Mesendoderm (in vitro differentiated cells): ENCODE data around the gene OGDH.

Experiments
- DNase-seq: peaks from one replicate; pipeline ENCODE4 v3.0.0; 2013
- H2AK5ac ChIP-seq: 2 replicates; pipeline ENCODE4 v1.6.1; 2013; ENCODE audit warnings: low read length, inconsistent platforms
- H2BK120ac ChIP-seq: 2 replicates; pipeline ENCODE4 v1.6.1; 2013; ENCODE audit warnings: low read depth, mild to moderate bottlenecking, low read length, moderate library complexity, mixed read lengths
- H2BK15ac ChIP-seq: replicated peaks from 2 replicates; pipeline ENCODE4 v1.6.1; 2013; ENCODE audit warnings: low read depth, mild to moderate bottlenecking, moderate library complexity
- H2BK5ac ChIP-seq: 2 replicates; pipeline ENCODE4 v1.6.1; 2013; ENCODE audit warnings: low read length, inconsistent platforms
- H3K18ac ChIP-seq: 2 replicates; pipeline ENCODE4 v1.6.1; 2013; ENCODE audit warnings: mild to moderate bottlenecking, low read length, mixed read lengths
- H3K23ac ChIP-seq: one replicate; pipeline ENCODE4 v1.6.1; 2013; ENCODE audit warnings: low read length
- H3K27ac ChIP-seq: 2 replicates; pipeline ENCODE4 v1.5.1; 2013; ENCODE audit warnings: low read depth, mild to moderate bottlenecking, inconsistent platforms, low read length, moderate library complexity
- H3K27me3 ChIP-seq: 2 replicates; pipeline ENCODE4 v1.6.1; 2013; ENCODE audit warnings: low read length, control low read depth, mild to moderate bottlenecking, inconsistent platforms; ENCODE audit not compliant: insufficient read depth, poor library complexity
- H3K36me3 ChIP-seq: 2 replicates; pipeline ENCODE4 v1.6.1; 2013; ENCODE audit warnings: low read length, inconsistent platforms; ENCODE audit not compliant: control insufficient read depth, insufficient read depth
- H3K4ac ChIP-seq: one replicate; pipeline ENCODE4 v1.6.1; 2013; ENCODE audit warnings: low read depth, mild to moderate bottlenecking, low read length, moderate library complexity
- H3K4me1 ChIP-seq: 2 replicates; pipeline ENCODE4 v1.6.1; 2013; ENCODE audit warnings: low read depth, low read length, inconsistent platforms; ENCODE audit not compliant: control insufficient read depth
- H3K4me2 ChIP-seq: 2 replicates; pipeline ENCODE4 v1.6.1; 2013; ENCODE audit warnings: low read length
- H3K4me3 ChIP-seq: 2 replicates; pipeline ENCODE4 v1.5.1; 2013; ENCODE audit warnings: mild to moderate bottlenecking, low read length
- H3K56ac ChIP-seq: one replicate; pipeline ENCODE4 v1.6.1; 2013; ENCODE audit warnings: low read length
- H3K79me1 ChIP-seq: 2 replicates; pipeline ENCODE4 v1.6.1; 2013; ENCODE audit warnings: low read length, inconsistent platforms
- H3K79me2 ChIP-seq: 2 replicates; pipeline ENCODE4 v1.6.1; 2013; ENCODE audit warnings: mild to moderate bottlenecking, low read length; ENCODE audit not compliant: control insufficient read depth, insufficient read depth
- H3K9ac ChIP-seq: 2 replicates; pipeline ENCODE4 v1.6.1; 2013; ENCODE audit warnings: low read length, inconsistent platforms
- H4K5ac ChIP-seq: one replicate; pipeline ENCODE4 v1.6.1; 2013; ENCODE audit warnings: low read length
- H4K8ac ChIP-seq: one replicate; pipeline ENCODE4 v1.6.1; 2013; ENCODE audit warnings: low read depth, mild to moderate bottlenecking, control low read depth, low read length, moderate library complexity
- WGBS: extraction: QIAGEN DNeasy Blood & Tissue Kit; methylation state at CpG from one replicate; pipeline ENCODE4 v1.1.7; 2013; ENCODE audit warnings: low lambda C conversion rate, missing lambda C conversion rate; ENCODE audit not compliant: insufficient coverage; ENCODE audit errors: extremely low coverage; 5-methylcytosine and 5-hydroxymethylcytosine counted together

Gene OGDH

DNA sequence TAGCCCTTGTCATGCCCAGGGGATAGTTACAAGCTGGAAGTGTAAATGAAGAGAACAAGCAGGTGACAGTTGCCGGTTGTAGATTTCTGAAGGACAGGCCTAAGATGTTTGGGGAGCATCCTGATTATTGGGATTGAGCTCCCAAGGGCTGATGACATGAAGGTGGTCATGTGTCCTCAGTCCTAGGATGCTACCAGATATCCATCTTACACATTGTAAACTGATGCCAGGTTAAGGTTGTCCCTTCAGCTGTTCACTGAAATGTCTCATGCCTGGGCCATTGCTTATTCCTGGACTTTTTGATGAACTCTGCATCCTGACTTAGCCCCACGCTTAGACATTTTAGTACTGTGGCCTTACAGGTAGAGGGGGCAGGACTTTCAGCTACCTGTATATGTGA, 143.6 kb downstream of the OGDH start:
- Histone ChIP-seq H3K4ac (no peak overlapping the region), H3K27me3 (no peaks in the 10 kb centered on the region), H4K5ac (no peak overlapping the region), H3K4me2 (peak overlapping the region; percentile 89), H2BK15ac (no peak overlapping the region), H3K4me1 (no peaks in the 10 kb centered on the region), H2BK5ac (no peak overlapping the region), H3K9ac (peak overlapping the region; percentile 64), H3K18ac (no peak overlapping the region), H3K27ac (no peak overlapping the region), H3K36me3 (no peaks in the 10 kb centered on the region), H2BK120ac (no peak overlapping the region), H2AK5ac (no peak overlapping the region), H3K4me3 (no peak overlapping the region), H4K8ac (no peak overlapping the region), H3K56ac (no peak overlapping the region), H3K79me1 (peaks cover 21% of the 10 kb centered on the region), H3K79me2 (peaks cover 16% of the 10 kb centered on the region), H3K23ac (peak overlapping the region; percentile 66)
- DNase-seq, result no peak
- no CpG with 5 or more reads among the region's 2 CpGs for WGBS

DNA sequence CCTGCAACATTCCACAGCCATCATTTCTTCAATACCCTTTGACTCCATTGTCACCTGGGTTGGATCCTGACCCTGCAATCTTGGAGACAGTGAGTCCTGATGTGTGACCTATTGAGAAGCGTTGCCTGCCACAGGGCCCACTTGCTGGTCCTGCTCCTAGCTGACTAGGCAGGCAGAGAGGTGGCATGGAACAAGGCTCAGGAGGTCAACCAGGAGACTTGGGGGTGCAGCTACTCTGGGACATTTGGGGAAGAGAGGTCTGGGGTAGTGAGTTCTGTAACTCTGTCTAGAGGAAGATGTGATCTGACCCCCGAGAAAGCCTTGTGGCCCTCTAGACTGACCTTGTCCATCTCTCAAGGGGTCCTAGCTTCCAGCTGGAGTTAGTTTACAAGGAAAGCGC, 144.0 kb downstream of the OGDH start:
- H3K27me3 ChIP-seq, result no peaks in the 10 kb centered on the region
- WGBS, result no CpG with 5 or more reads among the region's 3 CpGs
- no peaks in the 10 kb centered on the region for H3K4me1 ChIP-seq
- no peak overlapping the region for H3K27ac ChIP-seq
- no peak overlapping the region for H2BK5ac ChIP-seq
- H3K23ac ChIP-seq, result peak overlapping the region; percentile 15
- H3K4me3 ChIP-seq, result no peak overlapping the region
- no peak overlapping the region for H3K4ac ChIP-seq
- H2BK15ac ChIP-seq, result no peak overlapping the region
- H4K8ac ChIP-seq, result no peak overlapping the region
- no peak overlapping the region for H3K56ac ChIP-seq
- H3K36me3 ChIP-seq, result no peaks in the 10 kb centered on the region
- H2AK5ac ChIP-seq, result no peak overlapping the region
- DNase-seq, result no peak
- H3K18ac ChIP-seq, result no peak overlapping the region
- H2BK120ac ChIP-seq, result no peak overlapping the region
- H4K5ac ChIP-seq, result no peak overlapping the region
- peaks cover 16% of the 10 kb centered on the region for H3K79me2 ChIP-seq
- no peak overlapping the region for H3K9ac ChIP-seq
- H3K4me2 ChIP-seq, result no peak overlapping the region
- H3K79me1 ChIP-seq, result peaks cover 21% of the 10 kb centered on the region

DNA sequence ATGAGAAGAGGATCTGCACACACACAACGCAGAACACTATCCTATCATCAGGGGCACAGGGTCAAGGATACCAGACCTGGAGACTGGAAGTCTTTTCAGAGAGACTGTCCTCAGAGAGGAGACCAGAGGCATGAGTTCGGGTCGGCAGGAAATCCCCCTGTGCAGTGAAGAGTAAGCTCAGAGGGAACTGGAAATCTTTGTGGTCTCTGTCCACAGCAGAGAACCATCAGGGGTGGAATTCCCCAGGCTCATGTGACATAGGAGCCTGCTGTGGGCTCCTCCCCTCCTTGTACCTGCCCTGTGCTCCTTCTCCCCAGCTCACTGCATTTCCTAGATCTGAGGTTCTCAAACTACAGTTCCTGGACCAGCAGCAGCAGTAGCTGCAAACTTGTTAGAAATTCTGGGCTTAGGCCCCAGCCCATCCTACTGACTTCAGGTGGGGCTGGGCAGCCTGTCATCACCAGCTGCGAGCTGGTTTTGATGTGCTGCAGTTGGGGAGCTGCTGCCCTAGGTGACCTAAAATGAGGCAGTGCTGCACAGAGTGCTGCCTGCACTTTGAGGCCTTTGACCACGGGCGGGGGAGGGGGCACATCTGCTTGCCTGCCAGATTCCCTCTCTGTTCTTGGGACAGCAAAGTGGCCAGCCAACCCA, 144.6 kb downstream of the OGDH start:
- Histone ChIP-seq H4K5ac (no peak overlapping the region), H3K27me3 (no peaks in the 10 kb centered on the region), H3K4ac (no peak overlapping the region), H3K9ac (no peak overlapping the region), H4K8ac (no peak overlapping the region), H2BK120ac (no peak overlapping the region), H3K4me1 (no peaks in the 10 kb centered on the region), H2BK15ac (no peak overlapping the region), H3K4me3 (no peak overlapping the region), H2AK5ac (no peak overlapping the region), H3K79me2 (peaks cover 16% of the 10 kb centered on the region), H3K79me1 (peaks cover 21% of the 10 kb centered on the region), H3K27ac (no peak overlapping the region), H3K23ac (no peak overlapping the region), H2BK5ac (no peak overlapping the region), H3K18ac (no peak overlapping the region), H3K36me3 (no peaks in the 10 kb centered on the region), H3K56ac (no peak overlapping the region), H3K4me2 (no peak overlapping the region)
- DNase-seq, result no peak
- no CpG with 5 or more reads among the region's 6 CpGs for WGBS

DNA sequence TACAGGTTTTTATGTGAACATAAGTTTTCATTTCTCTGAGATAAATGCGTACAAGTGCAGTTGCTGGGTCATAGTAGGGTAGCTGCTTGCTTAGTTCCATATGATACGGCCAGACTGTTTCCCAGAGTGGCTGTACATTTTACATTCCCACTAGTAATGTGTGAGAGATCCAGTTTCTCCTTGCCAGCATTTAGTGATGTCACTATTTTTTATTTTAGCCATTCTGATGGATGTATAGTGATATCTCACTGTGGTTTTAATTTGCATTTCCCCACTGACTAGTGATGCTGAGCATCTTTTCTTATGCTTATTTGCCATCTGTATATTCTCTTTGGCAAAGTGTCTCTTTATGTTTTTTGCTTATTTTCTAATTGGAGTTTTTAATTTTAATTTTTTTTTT, 146.4 kb downstream of the OGDH start:
- no CpG with 5 or more reads among the region's 2 CpGs for WGBS
- H3K23ac ChIP-seq, result no peak overlapping the region
- H2BK5ac ChIP-seq, result no peak overlapping the region
- no peak for DNase-seq
- H3K18ac ChIP-seq, result no peak overlapping the region
- no peak overlapping the region for H4K5ac ChIP-seq
- H2AK5ac ChIP-seq, result no peak overlapping the region
- H3K27ac ChIP-seq, result no peak overlapping the region
- no peak overlapping the region for H3K4ac ChIP-seq
- H3K56ac ChIP-seq, result no peak overlapping the region
- H3K79me1 ChIP-seq, result peaks cover 21% of the 10 kb centered on the region
- H2BK120ac ChIP-seq, result no peak overlapping the region
- no peaks in the 10 kb centered on the region for H3K4me1 ChIP-seq
- H3K79me2 ChIP-seq, result peaks cover 16% of the 10 kb centered on the region
- no peaks in the 10 kb centered on the region for H3K27me3 ChIP-seq
- no peak overlapping the region for H2BK15ac ChIP-seq
- H3K36me3 ChIP-seq, result no peaks in the 10 kb centered on the region
- H3K4me2 ChIP-seq, result no peak overlapping the region
- no peak overlapping the region for H3K4me3 ChIP-seq
- H3K9ac ChIP-seq, result no peak overlapping the region
- H4K8ac ChIP-seq, result no peak overlapping the region

DNA sequence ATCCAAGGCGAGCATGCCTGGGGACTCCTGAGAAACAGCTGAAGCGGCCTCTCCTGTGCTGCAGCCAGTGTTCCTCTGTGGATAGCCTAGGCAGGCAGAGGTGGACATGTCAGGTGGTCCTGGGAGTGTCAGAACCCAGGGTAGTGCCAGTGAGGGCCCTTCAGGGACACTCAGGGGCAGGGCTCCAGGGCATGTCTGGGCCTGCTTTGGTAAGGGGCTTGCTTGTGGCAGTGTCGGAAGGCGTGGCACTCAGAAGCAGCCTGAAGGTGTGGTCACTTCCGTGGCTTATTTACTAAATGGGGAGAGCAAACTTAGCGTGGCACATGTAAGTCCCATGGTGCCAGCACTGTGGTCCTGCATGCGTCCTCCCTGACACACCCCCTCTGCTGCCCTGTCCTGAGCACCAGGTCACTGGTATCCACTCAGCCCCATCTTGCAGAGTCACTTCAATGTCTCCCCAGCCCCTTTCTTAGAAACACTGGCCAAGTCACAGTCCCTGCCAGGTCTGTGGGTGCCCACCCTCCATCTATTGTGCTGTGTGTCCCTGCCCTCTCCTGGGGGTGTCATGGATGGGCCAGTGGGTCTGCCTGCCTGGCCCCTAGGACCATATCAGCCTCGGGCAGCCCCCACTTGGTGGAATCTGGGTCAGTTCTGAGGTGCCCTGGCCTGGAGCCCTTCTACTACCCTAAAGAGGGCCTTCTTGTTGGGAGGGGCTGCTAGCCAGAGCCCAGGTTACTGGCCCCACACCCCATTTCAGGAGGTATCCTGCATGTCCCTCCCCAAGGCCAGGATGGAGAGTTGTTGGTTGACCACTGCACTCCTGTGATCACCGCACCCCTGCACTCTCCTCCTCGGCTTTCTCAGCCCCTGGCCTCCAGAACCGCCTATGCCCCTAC, 148.6 kb downstream of the OGDH start:
- Histone ChIP-seq H4K5ac (no peak overlapping the region), H2BK5ac (no peak overlapping the region), H4K8ac (no peak overlapping the region), H3K4me3 (no peak overlapping the region), H3K9ac (no peak overlapping the region), H3K23ac (no peak overlapping the region), H3K56ac (peak overlapping the region; percentile 17), H3K4me1 (no peaks in the 10 kb centered on the region), H3K79me2 (peaks cover 7% of the 10 kb centered on the region), H3K4ac (no peak overlapping the region), H3K4me2 (no peak overlapping the region), H3K27ac (no peak overlapping the region), H2BK15ac (no peak overlapping the region), H3K36me3 (no peaks in the 10 kb centered on the region), H3K79me1 (peaks cover 11% of the 10 kb centered on the region), H2AK5ac (no peak overlapping the region), H3K27me3 (no peaks in the 10 kb centered on the region), H3K18ac (no peak overlapping the region), H2BK120ac (no peak overlapping the region)
- DNase-seq, result no peak
- no CpG with 5 or more reads among the region's 11 CpGs for WGBS
